Choroid plexus epithelial cell (primary cell): ENCODE measurements around the gene STAG1.
"Not testable (repeated sequence)": the region's sequence is repeated elsewhere in the genome, so short reads cannot be mapped to it uniquely, and the experiment has no call there.

Experiments used
- DNase-seq: peaks from one replicate; pipeline ENCODE4 v3.0.0-alpha.2; 2010; ENCODE audit warnings: low read depth
- H3K4me3 ChIP-seq: 2 replicates; pipeline ENCODE4 v1.5.1; 2011; ENCODE audit warnings: low read depth, mild to moderate bottlenecking, control low read depth, low read length, moderate library complexity
- CTCF ChIP-seq: conservative IDR thresholded peaks from 2 replicates; pipeline ENCODE4 v1.5.1; 2011; ENCODE audit warnings: low read depth, mild to moderate bottlenecking, control low read depth, inconsistent platforms, low read length, moderate library complexity

Gene STAG1

GRCh38 chr3:136716629-136717028, 35.5 kb downstream of the STAG1 start:
- DNase-seq, result no peak
- TF ChIP-seq CTCF, result no peak
- H3K4me3 ChIP-seq, result no peak overlapping the region

- no peak for TF ChIP-seq CTCF
- DNase-seq, result no peak
- no peak overlapping the region for H3K4me3 ChIP-seq
These were observed 38.2 kb downstream of the STAG1 start for GRCh38 chr3:136714020-136714419.

- no peak for DNase-seq
- no peak overlapping the region for H3K4me3 ChIP-seq
- TF ChIP-seq CTCF, result no peak
These were observed 39.2 kb downstream of the STAG1 start for GRCh38 chr3:136712941-136713340.

- DNase-seq, H3K4me3 ChIP-seq: not testable (repeated sequence)
These were observed 40.3 kb downstream of the STAG1 start for GRCh38 chr3:136711888-136712287.

GRCh38 chr3:136711277-136711676, 40.9 kb downstream of the STAG1 start:
- TF ChIP-seq CTCF, result no peak
- no peak overlapping the region for H3K4me3 ChIP-seq
- no peak for DNase-seq

GRCh38 chr3:136709775-136710174, 42.4 kb downstream of the STAG1 start:
- not testable (repeated sequence) for DNase-seq, H3K4me3 ChIP-seq

GRCh38 chr3:136708333-136708985, 43.7 kb downstream of the STAG1 start:
- no peak overlapping the region for H3K4me3 ChIP-seq
- no peak for DNase-seq
- TF ChIP-seq CTCF, result no peak

- H3K4me3 ChIP-seq, result no peak overlapping the region
- DNase-seq, result no peak
- TF ChIP-seq CTCF, result no peak
These were observed 48.7 kb downstream of the STAG1 start for GRCh38 chr3:136703429-136703828.
